Measurements from ENCODE around the gene MEPCE. TPM values are rescaled to one million over a fixed set of nuclear protein-coding genes. Genes with fewer than 3 reads are reported as not detected.
A peak's percentile ranks its signal among the peaks of the same experiment; 100 is the strongest.

Gene MEPCE
- polyA plus RNA-seq, 3 donors, result 49.4 to 57.1 (median 51.9) TPM

DNA sequence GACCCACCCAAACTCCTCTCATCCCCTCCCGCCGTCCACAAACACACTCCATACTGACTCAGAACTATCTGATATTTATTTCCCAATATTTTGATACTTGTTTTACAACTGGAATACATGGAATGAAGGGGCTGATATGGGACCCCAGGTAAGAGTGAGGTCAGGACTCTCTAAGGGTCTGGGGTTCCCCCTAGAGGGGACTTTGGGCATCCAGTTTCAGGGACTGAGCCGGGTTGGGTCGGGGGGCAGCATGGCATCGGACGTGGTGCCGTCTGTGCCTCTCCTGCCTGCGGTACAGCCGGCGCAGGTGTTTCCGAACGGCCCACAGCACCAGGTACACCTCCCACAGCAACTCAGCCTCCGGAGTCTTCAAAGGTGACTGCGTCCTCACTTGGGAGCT is 26.9 kb downstream of the MEPCE start:
- DNase-seq (ENCODE audit: low read depth in 3 of 3, low spot score in 2 of 3), result no peak

DNA sequence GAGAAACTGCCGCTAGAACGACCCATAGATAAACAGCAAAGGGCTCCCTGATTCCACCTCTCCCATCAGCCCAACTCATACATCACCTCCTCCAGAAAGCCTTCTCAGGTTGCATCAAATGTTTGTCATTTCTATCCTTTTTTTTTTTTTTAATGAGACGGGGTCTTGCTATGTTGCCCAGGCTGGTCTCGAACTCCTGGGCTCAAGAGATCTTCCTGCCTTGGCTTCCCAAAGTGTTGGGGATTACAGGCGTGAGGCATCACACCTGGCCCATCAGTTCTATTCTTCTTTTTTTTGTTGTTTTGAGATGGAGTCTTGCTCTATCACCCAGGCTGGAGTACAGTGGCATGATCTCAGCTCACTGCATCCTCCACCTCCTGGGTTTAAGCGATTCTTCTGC is 27.4 kb downstream of the MEPCE start:
- no peak for DNase-seq (ENCODE audit: low read depth in 3 of 3, low spot score in 2 of 3)

GRCh38 chr7:100464210-100464660 is 34.6 kb downstream of the MEPCE start, which contains the start of gene SPACDR:
Gene SPACDR (minus strand): TSS chr7:100464260. CDS start chr7:100464025, 235 bp downstream.
- DNase-seq (ENCODE audit: low read depth in 3 of 3, low spot score in 2 of 3), result no peak

GRCh38 chr7:100464791-100465190 is 35.2 kb downstream of the MEPCE start:
- DNase-seq (ENCODE audit: low read depth in 3 of 3, low spot score in 2 of 3), result no peak

DNA sequence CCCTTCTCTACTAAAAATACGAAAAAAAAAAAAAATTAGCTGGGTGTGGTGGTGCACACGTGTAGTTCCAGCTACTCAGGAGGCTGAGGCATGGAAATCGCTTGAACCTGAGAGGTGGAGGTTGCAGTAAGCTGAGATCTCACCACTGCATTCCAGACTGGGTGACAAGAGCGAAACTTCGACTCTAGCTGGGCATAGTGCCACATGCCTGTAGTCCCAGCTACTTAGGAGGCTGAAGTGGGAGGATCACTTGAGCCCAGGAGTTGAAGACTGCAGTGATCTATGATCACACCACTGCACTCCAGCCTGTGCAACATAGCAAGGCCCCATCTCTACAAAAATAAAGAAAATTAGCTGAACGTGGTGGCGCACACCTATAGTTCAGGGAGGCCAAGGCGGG is 35.7 kb downstream of the MEPCE start:
- DNase-seq (ENCODE audit: low read depth in 3 of 3, low spot score in 2 of 3), result no peak

DNA sequence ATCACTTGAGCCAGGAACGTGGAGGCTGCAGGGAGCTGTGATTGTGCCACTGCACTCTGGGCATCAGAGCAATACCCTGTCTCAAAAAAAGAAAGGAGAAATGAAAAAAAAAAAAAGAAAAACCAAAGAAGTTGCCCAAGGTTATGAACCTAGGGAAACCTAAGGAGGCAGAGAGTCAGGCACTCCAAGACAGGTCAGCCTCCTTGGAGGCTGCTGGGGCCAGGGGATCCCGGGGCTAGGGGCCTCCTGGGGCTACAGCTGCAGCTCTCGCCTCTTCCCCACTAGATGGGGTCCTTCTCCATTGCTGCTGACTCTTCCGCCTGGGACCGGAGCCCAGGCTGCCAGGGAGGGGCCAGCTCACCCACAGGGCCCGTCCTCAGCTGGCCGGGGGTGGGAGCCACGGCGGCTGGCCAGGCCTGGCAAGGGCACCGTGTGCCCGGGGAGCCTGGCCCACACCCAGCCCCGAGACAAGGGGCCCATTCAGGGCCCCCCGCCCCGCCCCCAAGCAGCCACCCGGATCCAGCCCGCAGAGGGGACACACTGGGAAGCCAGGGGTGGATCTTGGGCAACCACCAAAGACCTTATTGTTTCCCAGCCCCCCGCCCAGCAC is 36.2 kb downstream of the MEPCE start:
- no peak for DNase-seq (ENCODE audit: low read depth in 3 of 3, low spot score in 2 of 3)

GRCh38 chr7:100466653-100467605 is 37.3 kb downstream of the MEPCE start:
- no peak for DNase-seq (ENCODE audit: low read depth in 3 of 3, low spot score in 2 of 3)

- DNase-seq (ENCODE audit: low read depth in 3 of 3, low spot score in 2 of 3), result no peak
Measured at GRCh38 chr7:100467638-100468373, 38.2 kb downstream of the MEPCE start.

DNA sequence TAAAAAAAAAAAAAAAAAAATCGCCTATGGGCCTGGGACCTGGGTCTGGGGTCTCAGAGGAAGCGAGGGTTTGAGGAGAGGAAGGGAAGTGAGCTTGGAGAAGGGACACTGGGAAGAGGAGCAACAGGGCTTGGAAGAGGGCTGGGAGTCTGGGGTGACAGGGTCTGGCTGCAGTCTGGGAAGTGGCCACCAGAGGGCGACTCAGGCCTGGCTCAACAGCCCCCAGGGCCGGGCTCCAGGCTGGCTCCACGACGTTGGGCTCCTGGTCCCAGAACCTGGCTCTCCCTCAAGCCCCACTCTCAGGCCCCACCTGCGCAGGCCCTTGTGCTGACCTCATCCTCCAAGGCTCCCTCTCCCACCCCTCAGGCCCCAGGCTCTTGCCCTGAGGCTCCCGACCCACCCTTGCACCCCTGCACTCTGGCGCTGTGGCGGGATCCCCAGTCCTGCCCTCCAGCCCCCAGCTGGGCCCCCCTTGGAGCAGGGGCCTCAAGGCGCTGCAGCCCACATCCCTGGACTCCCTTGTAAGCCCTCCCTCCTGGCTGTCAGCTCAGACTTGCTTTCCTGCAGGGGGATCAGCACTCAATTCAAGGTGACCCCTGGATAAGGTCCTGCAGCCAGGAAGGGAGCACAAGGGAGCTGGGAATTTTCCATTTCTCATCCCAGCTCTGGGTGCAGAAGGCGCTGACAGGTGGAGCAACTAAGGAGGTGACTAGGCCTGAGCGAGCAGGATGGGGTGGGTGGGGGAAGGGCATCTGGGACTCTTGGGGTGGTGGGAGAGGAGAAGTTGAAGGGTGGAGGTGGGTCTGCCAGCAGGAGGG is 39.8 kb downstream of the MEPCE start:
- peak in 1 of 3 donors; percentile 60 for DNase-seq (ENCODE audit: low read depth in 3 of 3, low spot score in 2 of 3)

GRCh38 chr7:100471021-100471420 is 41.4 kb downstream of the MEPCE start:
- no peak for DNase-seq (ENCODE audit: low read depth in 3 of 3, low spot score in 2 of 3)

DNA sequence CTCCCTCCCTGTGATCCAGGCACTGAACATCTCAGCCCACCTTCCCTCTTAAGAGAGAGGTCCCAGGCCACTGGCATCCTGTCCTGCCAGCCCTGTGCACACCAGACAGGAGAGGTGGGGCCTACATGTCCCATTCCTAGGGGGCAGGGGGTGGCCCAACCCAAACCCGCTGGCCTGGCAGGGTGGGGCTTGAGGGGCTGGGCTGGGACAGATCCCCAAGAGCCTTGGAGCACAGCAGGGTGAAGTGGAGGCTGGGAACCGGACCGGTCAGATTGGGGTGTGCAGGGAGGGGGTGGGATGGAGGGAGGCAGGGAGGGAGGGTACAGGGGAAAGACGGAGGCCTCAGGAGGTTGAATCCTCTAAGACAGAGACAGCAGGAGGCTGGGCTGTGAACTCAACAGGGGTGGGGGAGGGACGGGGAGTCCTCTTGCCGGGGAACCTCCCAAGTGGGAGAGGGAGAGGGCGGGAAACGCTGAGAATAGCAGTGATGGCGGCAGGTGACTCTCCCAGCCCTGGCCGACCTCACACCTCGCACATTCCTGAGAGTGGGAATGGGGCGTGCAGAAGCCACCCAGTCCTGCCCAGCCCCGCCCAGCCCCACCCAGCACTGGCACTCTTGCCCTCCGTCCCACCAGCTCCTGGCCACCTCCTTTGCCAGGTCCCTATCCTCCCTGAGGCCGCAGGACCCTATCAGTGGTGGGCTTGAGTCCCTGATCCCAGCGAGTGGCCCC is 42.7 kb downstream of the MEPCE start:
- DNase-seq (ENCODE audit: low read depth in 3 of 3, low spot score in 2 of 3), result no peak

DNA sequence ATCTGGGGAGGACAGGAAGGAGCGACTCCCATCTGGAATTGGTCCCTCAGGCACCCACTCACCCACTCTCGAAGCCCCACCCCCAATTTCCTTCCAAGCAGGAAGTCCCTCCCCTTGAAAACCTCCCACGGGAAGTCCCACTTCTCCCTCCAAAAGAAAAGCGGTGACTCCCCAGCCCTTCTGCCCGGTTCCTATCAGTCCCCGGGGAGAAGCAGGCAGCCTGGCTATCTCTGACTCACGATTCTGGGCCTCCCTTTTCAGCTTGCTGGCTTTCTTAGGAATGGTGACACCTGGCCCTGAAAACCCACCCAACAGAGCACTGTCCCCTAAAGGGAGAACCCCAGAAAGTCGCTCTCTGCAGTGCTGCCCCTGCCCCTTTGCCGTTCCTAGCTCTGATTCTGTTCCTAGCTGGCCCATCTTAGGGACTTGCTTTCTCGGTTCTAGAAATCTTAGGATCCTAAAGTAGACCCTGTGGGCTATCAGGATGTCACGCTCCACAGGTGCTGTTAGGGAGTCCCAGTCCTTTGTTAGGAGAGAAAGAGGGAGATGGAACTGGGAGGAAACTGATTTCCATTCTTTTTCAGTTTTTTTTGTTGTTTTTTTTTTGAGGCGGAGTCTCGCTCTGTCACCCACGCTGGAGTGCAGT is 43.3 kb downstream of the MEPCE start:
- DNase-seq (ENCODE audit: low read depth in 3 of 3, low spot score in 2 of 3), result no peak

- DNase-seq (ENCODE audit: low read depth in 3 of 3, low spot score in 2 of 3), result no peak
Measured at GRCh38 chr7:100475549-100475948, 45.9 kb downstream of the MEPCE start.

DNA sequence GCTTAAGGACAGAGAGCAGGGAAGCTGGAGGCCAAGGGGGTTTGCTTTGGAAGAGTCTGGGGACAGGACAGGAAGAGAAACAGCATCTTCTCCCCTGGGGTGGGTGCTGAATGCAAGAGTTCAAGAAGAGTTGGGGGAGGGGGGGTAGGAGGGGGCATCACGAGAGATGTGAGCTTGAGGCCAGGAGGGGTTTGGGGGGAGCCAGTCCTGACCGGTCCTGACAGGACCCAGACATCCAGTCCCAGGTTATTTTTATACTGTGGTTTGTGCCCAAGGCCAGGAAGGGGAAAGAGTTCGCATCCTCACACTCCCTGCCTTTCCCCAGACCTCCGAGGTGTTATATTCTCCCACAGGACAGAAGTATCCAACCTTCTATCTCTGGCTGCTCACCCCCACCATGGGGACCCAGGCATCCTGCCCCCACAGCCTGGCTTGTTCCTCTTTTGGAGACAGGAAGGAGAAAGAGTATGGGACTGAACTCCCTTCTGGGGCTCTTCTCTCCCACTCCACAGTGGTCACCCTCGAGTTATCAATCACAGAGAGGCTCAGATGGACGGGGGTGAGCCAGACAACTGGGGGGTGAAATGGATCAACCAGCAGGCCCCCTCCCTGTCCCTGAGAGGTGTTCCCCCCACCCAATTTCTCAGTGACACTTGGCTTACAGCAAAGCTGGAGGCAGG is 46.6 kb downstream of the MEPCE start:
- DNase-seq (ENCODE audit: low read depth in 3 of 3, low spot score in 2 of 3), result no peak

GRCh38 chr7:100476903-100477870 is 47.6 kb downstream of the MEPCE start:
- no peak for DNase-seq (ENCODE audit: low read depth in 3 of 3, low spot score in 2 of 3)

GRCh38 chr7:100477871-100478267 is 48.2 kb downstream of the MEPCE start:
- no peak for DNase-seq (ENCODE audit: low read depth in 3 of 3, low spot score in 2 of 3)

DNA sequence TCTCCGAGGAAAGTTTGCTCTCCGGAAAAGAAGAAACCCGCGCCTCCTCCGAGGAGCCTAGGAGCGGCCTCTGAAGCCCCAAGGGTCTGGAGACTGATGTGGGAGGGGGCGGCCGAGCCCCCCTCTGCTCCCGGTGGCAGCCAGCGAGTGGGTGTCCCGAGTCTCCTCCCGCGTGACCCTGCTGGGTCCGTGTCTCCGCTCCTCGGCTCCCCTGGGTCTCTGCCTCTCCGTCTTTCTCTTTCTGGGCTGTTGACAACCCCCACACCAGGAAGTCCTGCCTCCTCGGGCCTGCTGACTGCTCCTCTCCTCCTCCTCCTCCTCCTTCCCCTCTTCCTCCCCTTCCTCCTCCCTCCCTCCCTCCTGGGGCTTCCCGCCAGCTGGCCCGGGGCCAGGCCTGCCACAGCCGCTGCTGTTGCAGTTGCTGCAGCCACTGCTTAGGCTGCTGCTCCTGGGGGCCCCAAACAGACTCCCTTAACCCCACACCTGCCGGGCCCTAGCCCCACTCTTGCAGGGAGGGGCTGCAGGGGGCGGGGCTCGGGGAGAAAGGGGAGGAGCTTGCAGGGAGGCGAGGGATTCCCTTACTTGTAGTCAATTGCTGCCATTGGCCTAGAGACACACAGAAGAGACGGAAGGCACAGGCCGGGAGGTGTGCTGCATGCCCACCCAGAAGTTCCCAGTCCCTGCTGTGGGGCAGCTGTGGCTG is 49.5 kb downstream of the MEPCE start, which contains the start of gene TSC22D4:
TSS of gene TSC22D4 (minus strand) at position 257 of the 703 bp plus-strand sequence. CDS start 1,176 bp downstream, outside the sequence.
- DNase-seq (ENCODE audit: low read depth in 3 of 3, low spot score in 2 of 3), result peak; percentile 80 to 86 (median 84)
